HL-60 (cell line): ENCODE measurements around the gene CHN1.

ENCODE experiments used
- DNase-seq, 2 experiments: peaks; one replicate each; pipeline ENCODE4 v3.0.0-alpha.2; 2010 to 2020; ENCODE audit warnings: low read depth in 1 of 2, low spot score in 1 of 2
- H3K27ac ChIP-seq: fragments of 250-450 bp; sonication (Bioruptor Pico); replicated peaks from 2 replicates; pipeline ENCODE4 v1.5.1; 2020; ENCODE audit warnings: mild to moderate bottlenecking, moderate library complexity
- H3K27me3 ChIP-seq: fragments of 250-450 bp; sonication (Bioruptor Pico); 2 replicates; pipeline ENCODE4 v1.5.1; 2021; ENCODE audit warnings: mild to moderate bottlenecking, moderate library complexity; ENCODE audit not compliant: insufficient read depth, poor library complexity, severe bottlenecking
- H3K4me3 ChIP-seq: replicated peaks from 2 replicates; pipeline ENCODE4 v1.5.1; 2011; ENCODE audit warnings: mild to moderate bottlenecking, control low read depth, low read length; ENCODE audit not compliant: insufficient read depth
- GABPA ChIP-seq: IDR thresholded peaks from 2 replicates; pipeline ENCODE4 v1.6.1; 2012; ENCODE audit warnings: low read depth
- POLR2AphosphoS5 ChIP-seq: IDR thresholded peaks from 2 replicates; pipeline ENCODE4 v1.6.1; 2012; ENCODE audit warnings: low read depth
- SPI1 ChIP-seq: IDR thresholded peaks from 2 replicates; pipeline ENCODE4 v1.6.1; 2012; ENCODE audit warnings: low read depth, mild to moderate bottlenecking, borderline replicate concordance
- TF ChIP-seq, protein P1 (sequence below): IDR thresholded peaks from one replicate; pipeline ENCODE4 v1.5.1; 2011; ENCODE audit warnings: low read length, control low read depth, inconsistent platforms; ENCODE audit not compliant: insufficient read depth
- TF ChIP-seq, protein P2 (sequence below): IDR thresholded peaks from 2 replicates; pipeline ENCODE4 v1.6.1; 2012; ENCODE audit warnings: low read depth; ENCODE audit not compliant: insufficient replicate concordance

The CHN1 gene

DNA sequence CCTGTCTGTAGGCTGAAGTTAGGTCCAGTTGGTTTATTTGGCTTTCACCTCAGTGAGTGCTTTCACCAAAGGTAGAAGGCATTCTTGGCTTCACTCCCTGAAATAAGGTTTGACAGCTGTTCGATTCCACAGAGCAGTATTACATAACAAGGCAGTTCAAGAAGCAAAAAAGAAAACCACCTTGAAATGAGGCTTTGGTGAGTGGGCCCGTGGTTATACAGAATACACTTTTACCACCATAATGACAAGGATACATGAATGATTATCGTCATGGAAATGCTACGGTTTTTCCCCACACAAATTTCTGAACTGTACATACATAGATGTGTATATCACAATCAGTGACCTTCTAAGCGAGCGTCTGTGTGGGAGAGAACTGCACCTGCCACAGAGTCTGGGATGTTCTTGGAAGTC, 160.9 kb downstream of the CHN1 start:
- TF ChIP-seq, protein P1, sequence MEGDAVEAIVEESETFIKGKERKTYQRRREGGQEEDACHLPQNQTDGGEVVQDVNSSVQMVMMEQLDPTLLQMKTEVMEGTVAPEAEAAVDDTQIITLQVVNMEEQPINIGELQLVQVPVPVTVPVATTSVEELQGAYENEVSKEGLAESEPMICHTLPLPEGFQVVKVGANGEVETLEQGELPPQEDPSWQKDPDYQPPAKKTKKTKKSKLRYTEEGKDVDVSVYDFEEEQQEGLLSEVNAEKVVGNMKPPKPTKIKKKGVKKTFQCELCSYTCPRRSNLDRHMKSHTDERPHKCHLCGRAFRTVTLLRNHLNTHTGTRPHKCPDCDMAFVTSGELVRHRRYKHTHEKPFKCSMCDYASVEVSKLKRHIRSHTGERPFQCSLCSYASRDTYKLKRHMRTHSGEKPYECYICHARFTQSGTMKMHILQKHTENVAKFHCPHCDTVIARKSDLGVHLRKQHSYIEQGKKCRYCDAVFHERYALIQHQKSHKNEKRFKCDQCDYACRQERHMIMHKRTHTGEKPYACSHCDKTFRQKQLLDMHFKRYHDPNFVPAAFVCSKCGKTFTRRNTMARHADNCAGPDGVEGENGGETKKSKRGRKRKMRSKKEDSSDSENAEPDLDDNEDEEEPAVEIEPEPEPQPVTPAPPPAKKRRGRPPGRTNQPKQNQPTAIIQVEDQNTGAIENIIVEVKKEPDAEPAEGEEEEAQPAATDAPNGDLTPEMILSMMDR, result no peak
- TF ChIP-seq POLR2AphosphoS5 (no peak), SPI1 (no peak), GABPA (no peak)
- TF ChIP-seq, protein P2, sequence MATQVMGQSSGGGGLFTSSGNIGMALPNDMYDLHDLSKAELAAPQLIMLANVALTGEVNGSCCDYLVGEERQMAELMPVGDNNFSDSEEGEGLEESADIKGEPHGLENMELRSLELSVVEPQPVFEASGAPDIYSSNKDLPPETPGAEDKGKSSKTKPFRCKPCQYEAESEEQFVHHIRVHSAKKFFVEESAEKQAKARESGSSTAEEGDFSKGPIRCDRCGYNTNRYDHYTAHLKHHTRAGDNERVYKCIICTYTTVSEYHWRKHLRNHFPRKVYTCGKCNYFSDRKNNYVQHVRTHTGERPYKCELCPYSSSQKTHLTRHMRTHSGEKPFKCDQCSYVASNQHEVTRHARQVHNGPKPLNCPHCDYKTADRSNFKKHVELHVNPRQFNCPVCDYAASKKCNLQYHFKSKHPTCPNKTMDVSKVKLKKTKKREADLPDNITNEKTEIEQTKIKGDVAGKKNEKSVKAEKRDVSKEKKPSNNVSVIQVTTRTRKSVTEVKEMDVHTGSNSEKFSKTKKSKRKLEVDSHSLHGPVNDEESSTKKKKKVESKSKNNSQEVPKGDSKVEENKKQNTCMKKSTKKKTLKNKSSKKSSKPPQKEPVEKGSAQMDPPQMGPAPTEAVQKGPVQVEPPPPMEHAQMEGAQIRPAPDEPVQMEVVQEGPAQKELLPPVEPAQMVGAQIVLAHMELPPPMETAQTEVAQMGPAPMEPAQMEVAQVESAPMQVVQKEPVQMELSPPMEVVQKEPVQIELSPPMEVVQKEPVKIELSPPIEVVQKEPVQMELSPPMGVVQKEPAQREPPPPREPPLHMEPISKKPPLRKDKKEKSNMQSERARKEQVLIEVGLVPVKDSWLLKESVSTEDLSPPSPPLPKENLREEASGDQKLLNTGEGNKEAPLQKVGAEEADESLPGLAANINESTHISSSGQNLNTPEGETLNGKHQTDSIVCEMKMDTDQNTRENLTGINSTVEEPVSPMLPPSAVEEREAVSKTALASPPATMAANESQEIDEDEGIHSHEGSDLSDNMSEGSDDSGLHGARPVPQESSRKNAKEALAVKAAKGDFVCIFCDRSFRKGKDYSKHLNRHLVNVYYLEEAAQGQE, result no peak
- no peak for DNase-seq
- Histone ChIP-seq H3K27me3 (peaks cover 11% of the 10 kb centered on the region), H3K4me3 (no peak overlapping the region), H3K27ac (no peak overlapping the region)

DNA sequence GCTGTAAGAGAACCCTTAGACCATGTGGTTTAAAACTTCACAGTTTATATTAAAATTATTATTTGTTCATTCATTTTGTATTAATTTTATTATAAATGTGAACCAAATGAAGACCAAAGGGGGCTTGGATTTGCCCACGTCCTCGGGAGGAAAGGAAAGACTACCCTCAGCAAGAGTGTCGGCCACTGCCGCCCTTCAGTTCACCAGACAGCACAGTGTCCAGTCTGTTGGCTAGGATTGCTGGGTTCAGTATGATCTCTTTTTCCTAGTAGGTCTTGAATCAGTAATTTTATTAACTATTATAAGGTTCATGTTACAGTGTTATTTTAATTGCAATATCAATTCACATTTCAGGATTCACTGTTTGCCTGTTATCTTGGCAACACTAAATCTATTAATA, 162.7 kb downstream of the CHN1 start:
- TF ChIP-seq, protein P2, result no peak
- TF ChIP-seq, protein P1, result no peak
- TF ChIP-seq SPI1, result no peak
- TF ChIP-seq POLR2AphosphoS5, result no peak
- H3K27ac ChIP-seq, result no peak overlapping the region
- peaks cover 9% of the 10 kb centered on the region for H3K27me3 ChIP-seq
- no peak overlapping the region for H3K4me3 ChIP-seq
- DNase-seq, result no peak

DNA sequence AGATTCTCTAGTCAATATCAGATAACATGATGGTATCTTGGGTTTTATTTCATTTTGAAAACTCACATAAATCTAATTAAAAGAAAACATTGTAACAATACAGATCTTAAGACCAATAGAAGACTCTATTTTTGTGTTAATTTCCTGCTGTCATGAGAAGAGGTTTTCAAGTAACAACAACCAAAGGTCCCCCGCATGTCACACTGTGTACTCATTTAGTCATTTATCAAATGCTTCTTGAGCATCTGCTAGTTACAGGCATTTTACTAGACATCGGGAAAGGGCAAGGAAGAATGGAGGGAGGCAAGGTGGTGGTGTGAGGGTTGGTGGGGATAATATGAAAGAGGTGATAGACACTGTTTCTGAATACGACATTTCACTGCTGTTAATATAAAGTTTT, 163.2 kb downstream of the CHN1 start:
- Histone ChIP-seq H3K4me3 (no peak overlapping the region), H3K27me3 (peaks cover 9% of the 10 kb centered on the region), H3K27ac (no peak overlapping the region)
- no peak for TF ChIP-seq POLR2AphosphoS5
- no peak for TF ChIP-seq SPI1
- TF ChIP-seq, protein P2, result no peak
- TF ChIP-seq, protein P1, result no peak
- TF ChIP-seq GABPA, result no peak
- no peak for DNase-seq
